Activated T-helper 1 cell treated with Interleukin-2 at 50 U/mL for 16 hours (primary cell): Measurements from ENCODE around the gene SPR.

ENCODE experiments used
- DNase-seq: peaks from one replicate; pipeline ENCODE4 v3.0.0-alpha.2; 2020; ENCODE audit warnings: low read depth

The SPR gene

GRCh38 chr2:72915907-72916742 lies 28.9 kb downstream of the SPR start:
- DNase-seq = no peak

- DNase-seq = no peak
These were observed 29.5 kb downstream of the SPR start for GRCh38 chr2:72916743-72917137.

GRCh38 chr2:72917138-72917876 lies 30.1 kb downstream of the SPR start, which contains the start of gene EMX1:
Gene EMX1 (plus strand): TSS chr2:72917519. CDS start chr2:72917853, 334 bp downstream.
- DNase-seq = no peak

- DNase-seq = no peak
These were observed 30.8 kb downstream of the SPR start for GRCh38 chr2:72917877-72918553.

GRCh38 chr2:72919414-72920317 lies 32.5 kb downstream of the SPR start:
- DNase-seq = no peak

- DNase-seq = no peak
These were observed 33.3 kb downstream of the SPR start for GRCh38 chr2:72920318-72921087.

GRCh38 chr2:72921088-72921851 lies 34.1 kb downstream of the SPR start:
- DNase-seq = no peak

- no peak for DNase-seq
These were observed 34.6 kb downstream of the SPR start for GRCh38 chr2:72921853-72922252.

GRCh38 chr2:72923833-72924352 lies 36.7 kb downstream of the SPR start:
- no peak for DNase-seq

GRCh38 chr2:72924353-72925240 lies 37.4 kb downstream of the SPR start:
- no peak for DNase-seq

GRCh38 chr2:72925328-72925943 lies 38.2 kb downstream of the SPR start:
- no peak for DNase-seq

- DNase-seq = no peak
These were observed 39.2 kb downstream of the SPR start for GRCh38 chr2:72926368-72926767.

- no peak for DNase-seq
These were observed 39.7 kb downstream of the SPR start for GRCh38 chr2:72926811-72927465.

GRCh38 chr2:72927619-72928550 lies 40.7 kb downstream of the SPR start:
- no peak for DNase-seq

- no peak for DNase-seq
These were observed 41.8 kb downstream of the SPR start for GRCh38 chr2:72929010-72929409.

GRCh38 chr2:72931280-72931910 lies 44.2 kb downstream of the SPR start:
- no peak for DNase-seq
